DOHH2 (cell line): ENCODE results near the gene BTBD10.

Source experiments
- H3F3A ChIP-seq: fragments of 200-600 bp; sonication (generic), shearing (Covaris generic); 2 replicates; pipeline ENCODE4 v1.6.0; 2016; ENCODE audit warnings: antibody characterized with exemption, mild to moderate bottlenecking; ENCODE audit not compliant: control insufficient read depth, insufficient read depth
- H3K27ac ChIP-seq: fragments of 200-600 bp; sonication (generic); 2 replicates; pipeline ENCODE4 v1.5.1; 2014; ENCODE audit warnings: low read depth, mild to moderate bottlenecking, low read length, moderate library complexity
- H3K27me3 ChIP-seq: fragments of 200-600 bp; sonication (generic); 2 replicates; pipeline ENCODE4 v1.6.1; 2014; ENCODE audit warnings: mild to moderate bottlenecking, low read length, mixed read lengths; ENCODE audit not compliant: control insufficient read depth
- H3K36me3 ChIP-seq: fragments of 200-600 bp; sonication (generic); 2 replicates; pipeline ENCODE4 v1.6.1; 2014; ENCODE audit warnings: mild to moderate bottlenecking, low read length, moderate library complexity, mixed read lengths; ENCODE audit not compliant: control insufficient read depth
- H3K4me1 ChIP-seq: fragments of 200-600 bp; sonication (generic); 2 replicates; pipeline ENCODE4 v1.6.1; 2014; ENCODE audit warnings: mild to moderate bottlenecking, low read length, mixed read lengths; ENCODE audit not compliant: control insufficient read depth
- H3K4me2 ChIP-seq: fragments of 200-600 bp; sonication (generic); 2 replicates; pipeline ENCODE4 v1.6.0; 2014; ENCODE audit warnings: mild to moderate bottlenecking, low read length, moderate library complexity
- H3K4me3 ChIP-seq: fragments of 200-600 bp; sonication (generic); 2 replicates; pipeline ENCODE4 v1.5.1; 2014; ENCODE audit warnings: mild to moderate bottlenecking, low read length, mixed read lengths
- H3K79me2 ChIP-seq: fragments of 200-600 bp; sonication (generic); 2 replicates; pipeline ENCODE4 v1.6.1; 2014; ENCODE audit warnings: mild to moderate bottlenecking, low read length, mixed read lengths; ENCODE audit not compliant: control insufficient read depth
- H3K9me2 ChIP-seq: fragments of 200-600 bp; sonication (generic); replicated peaks from 2 replicates; pipeline ENCODE4 v1.6.1; 2014; ENCODE audit warnings: mild to moderate bottlenecking, low read length, mixed read lengths; ENCODE audit not compliant: control insufficient read depth
- H3K9me3 ChIP-seq: fragments of 200-600 bp; sonication (generic); 2 replicates; pipeline ENCODE4 v1.6.1; 2014; ENCODE audit warnings: antibody characterized with exemption, low read length, mixed read lengths; ENCODE audit not compliant: control insufficient read depth, insufficient read depth
- H4K20me1 ChIP-seq: fragments of 200-600 bp; sonication (generic); 2 replicates; pipeline ENCODE4 v1.6.0; 2014; ENCODE audit warnings: low read depth, mild to moderate bottlenecking, antibody characterized with exemption, low read length, moderate library complexity; ENCODE audit not compliant: control insufficient read depth, insufficient read depth
- CTCF ChIP-seq: fragments of 200-600 bp; sonication (generic); IDR thresholded peaks from one replicate; pipeline ENCODE4 v1.5.1; 2014; ENCODE audit warnings: antibody characterized with exemption, mild to moderate bottlenecking, low read depth, low read length; ENCODE audit not compliant: poor library complexity, severe bottlenecking
- EZH2phosphoT487 ChIP-seq: fragments of 200-600 bp; sonication (generic); IDR thresholded peaks from 2 replicates; pipeline ENCODE4 v1.6.1; 2017; ENCODE audit warnings: borderline replicate concordance, mild to moderate bottlenecking, antibody characterized with exemption, low read length, moderate library complexity, mixed read lengths

Gene BTBD10

GRCh38 chr11:13495929-13496328, 32.9 kb upstream of the BTBD10 start, which contains the start of gene PTH:
PTH (minus strand) TSS chr11:13495997; CDS start chr11:13492855, 3,142 bp downstream.
- Histone ChIP-seq H3K9me2 (no peaks in the 10 kb centered on the region), H3K27me3 (peaks cover 4% of the 10 kb centered on the region; the same call in 1 of the 2 replicates), H3K36me3 (no peaks in the 10 kb centered on the region), H3K9me3 (no peaks in the 10 kb centered on the region), H3K27ac (no peak within 1 kb of the TSS), H3K4me1 (no peaks in the 10 kb centered on the region), H3K79me2 (no peaks in the 10 kb centered on the region), H4K20me1 (no peaks in the 10 kb centered on the region), H3K4me2 (no peak within 1 kb of the TSS), H3F3A (no peaks in the 10 kb centered on the region), H3K4me3 (no peak within 1 kb of the TSS)
- TF ChIP-seq CTCF (no peak), EZH2phosphoT487 (no peak)

GRCh38 chr11:13494051-13494450, 31.0 kb upstream of the BTBD10 start:
- no peaks in the 10 kb centered on the region for H3K36me3 ChIP-seq
- peaks cover 4% of the 10 kb centered on the region; the same call in 1 of the 2 replicates for H3K27me3 ChIP-seq
- no peaks in the 10 kb centered on the region for H3K79me2 ChIP-seq
- no peaks in the 10 kb centered on the region for H3F3A ChIP-seq
- no peaks in the 10 kb centered on the region for H3K9me3 ChIP-seq
- no peaks in the 10 kb centered on the region for H3K9me2 ChIP-seq
- H3K4me3 ChIP-seq = no peak overlapping the region
- H4K20me1 ChIP-seq = no peaks in the 10 kb centered on the region
- H3K4me2 ChIP-seq = no peak overlapping the region
- H3K4me1 ChIP-seq = no peaks in the 10 kb centered on the region
- H3K27ac ChIP-seq = no peak overlapping the region
- TF ChIP-seq CTCF (no peak), EZH2phosphoT487 (no peak)

- no peaks in the 10 kb centered on the region for H3K9me3 ChIP-seq
- peak overlapping the region; percentile 82 for H3K4me2 ChIP-seq
- no peaks in the 10 kb centered on the region for H4K20me1 ChIP-seq
- H3K27me3 ChIP-seq = no peaks in the 10 kb centered on the region
- peak overlapping the region; percentile 72 for H3K4me3 ChIP-seq
- no peaks in the 10 kb centered on the region for H3K36me3 ChIP-seq
- H3K4me1 ChIP-seq = peaks cover 8% of the 10 kb centered on the region
- TF ChIP-seq CTCF (peak; percentile 36), EZH2phosphoT487 (no peak)
- no peak overlapping the region for H3K27ac ChIP-seq
- H3K9me2 ChIP-seq = no peaks in the 10 kb centered on the region
- no peaks in the 10 kb centered on the region for H3F3A ChIP-seq
- H3K79me2 ChIP-seq = no peaks in the 10 kb centered on the region
These were observed 24.6 kb upstream of the BTBD10 start for GRCh38 chr11:13487661-13488030.
